HG02623 (cell line): Measurements from ENCODE around the gene ASCC1.

Source experiments
- ATAC-seq: cut with Tn5 transposase; IDR thresholded peaks from one replicate; pipeline ENCODE4 v1.9.1; 2021; ENCODE audit warnings: moderate library complexity; ENCODE audit not compliant: unreplicated experiment

ASCC1 gene

GRCh38 chr10:72086466-72087391, 129.3 kb downstream of the ASCC1 start:
- no peak for ATAC-seq

DNA sequence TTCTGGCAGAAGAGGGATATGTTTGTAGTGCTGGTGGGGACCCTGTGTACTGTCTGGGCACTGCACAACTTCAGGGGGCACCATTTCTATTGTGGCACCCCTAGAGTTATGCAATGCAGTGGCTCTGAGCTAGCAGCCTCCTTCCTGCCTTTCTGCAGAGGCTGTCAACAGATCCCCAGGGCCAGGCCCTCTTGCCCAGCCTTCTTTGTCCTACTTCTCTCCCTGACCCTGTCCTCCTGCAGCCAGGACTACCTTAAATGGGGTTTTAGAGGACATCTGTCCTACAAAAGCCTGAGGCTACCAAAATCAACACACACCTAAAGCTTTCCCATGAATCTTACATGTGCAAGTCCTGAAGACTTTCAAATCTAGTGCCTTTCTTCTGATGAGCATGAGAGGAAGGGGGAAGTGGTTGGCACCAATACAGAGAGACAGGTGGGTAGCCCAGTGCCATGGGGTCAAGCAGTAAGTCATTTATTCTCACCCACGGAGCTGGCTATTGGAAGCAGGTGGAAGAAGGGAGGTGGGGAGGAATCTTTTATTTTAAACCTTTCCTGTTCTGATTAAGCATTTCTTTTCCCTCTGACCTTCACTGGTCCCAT, 130.1 kb downstream of the ASCC1 start:
- no peak for ATAC-seq

DNA sequence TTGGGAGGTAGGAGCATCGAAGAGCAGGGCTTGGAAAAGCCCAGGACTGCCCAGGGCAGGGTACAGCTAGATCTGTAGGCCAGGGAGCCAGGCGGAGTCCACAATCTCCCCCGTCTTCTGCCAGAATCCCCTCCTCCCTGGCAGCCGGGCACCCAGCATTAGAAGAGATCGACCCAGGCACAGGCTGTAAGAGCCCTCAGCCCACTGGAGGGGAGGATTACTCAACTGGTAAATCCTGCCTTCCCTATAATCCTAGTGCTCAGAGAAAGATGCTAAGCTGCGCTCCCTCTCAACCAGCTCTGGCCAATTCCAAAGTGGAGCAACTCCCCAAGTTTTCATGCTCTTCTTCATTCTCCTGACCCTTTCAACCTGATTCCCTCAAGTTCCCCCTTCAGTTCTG, 130.9 kb downstream of the ASCC1 start:
- ATAC-seq = no peak

DNA sequence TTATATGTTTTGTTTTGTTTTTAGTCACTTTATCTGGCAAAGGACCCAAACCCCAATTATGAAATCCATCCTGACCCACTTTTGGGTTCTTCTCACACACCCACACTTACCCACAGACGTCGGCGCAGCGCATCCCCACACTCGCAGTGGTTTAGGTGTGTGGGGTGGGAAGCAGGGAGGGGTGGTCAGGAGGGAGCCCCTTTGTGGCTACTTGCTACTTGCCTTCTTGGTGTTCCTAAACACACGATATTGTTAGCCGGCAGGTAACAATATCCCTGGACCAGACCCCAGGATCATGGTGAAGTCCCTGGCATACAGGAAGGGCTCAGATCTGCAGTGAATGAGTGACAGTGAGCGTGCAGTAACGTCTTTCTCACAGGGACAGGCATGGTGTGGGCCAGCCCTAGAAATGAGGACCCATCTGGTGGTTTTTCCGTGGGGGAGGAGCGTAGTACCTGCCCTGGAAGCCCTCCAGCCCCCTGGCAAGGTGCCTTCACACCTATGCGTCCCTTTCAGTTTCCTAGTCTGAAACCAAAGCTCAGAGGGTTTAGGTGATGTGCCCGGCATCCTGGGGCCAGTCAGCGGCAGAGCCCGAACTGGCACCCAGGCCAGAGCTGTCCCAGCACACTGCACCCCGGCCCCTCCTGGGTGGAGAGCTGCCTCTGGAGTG, 132.2 kb downstream of the ASCC1 start:
- ATAC-seq = no peak

- no peak for ATAC-seq
Observed at GRCh38 chr10:72082856-72083789, 133.0 kb downstream of the ASCC1 start.

DNA sequence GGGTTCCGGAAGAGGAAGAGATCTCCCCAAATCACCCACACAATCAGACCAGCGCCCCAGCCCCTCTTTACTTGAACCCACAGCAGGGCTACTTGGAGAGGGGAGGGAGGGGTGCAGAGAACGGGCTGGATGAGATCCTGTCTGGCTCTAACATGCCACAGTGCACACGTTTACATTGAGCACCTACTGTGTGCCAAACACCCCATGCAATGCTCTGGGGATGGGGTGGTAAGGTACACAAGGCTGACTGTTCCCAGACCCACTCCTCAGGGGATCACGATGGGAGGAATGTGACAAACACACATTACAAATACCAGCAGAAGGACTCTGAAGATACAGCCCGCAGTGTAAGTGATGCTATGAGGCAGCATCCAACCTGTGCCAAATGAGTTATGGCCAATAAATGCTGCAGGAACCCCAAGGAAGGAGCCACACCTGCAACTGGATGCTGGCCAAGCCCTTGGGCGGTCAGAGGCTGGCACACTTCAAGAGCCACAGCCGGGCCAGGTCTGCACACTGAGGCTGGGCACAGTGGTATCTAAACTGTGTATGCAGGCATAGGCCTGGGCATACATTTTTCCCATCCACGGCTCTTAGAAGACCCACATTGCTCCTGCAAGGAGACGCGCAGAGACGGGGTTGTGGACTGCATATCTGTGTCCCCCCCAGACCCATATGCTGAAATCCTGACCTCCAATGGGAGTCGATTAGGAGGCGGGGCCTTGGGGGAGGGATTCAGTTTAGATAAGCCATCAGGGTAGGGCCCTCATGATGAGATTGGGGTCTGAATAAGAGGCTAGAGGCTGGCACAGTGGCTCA, 134.1 kb downstream of the ASCC1 start:
- ATAC-seq = no peak

DNA sequence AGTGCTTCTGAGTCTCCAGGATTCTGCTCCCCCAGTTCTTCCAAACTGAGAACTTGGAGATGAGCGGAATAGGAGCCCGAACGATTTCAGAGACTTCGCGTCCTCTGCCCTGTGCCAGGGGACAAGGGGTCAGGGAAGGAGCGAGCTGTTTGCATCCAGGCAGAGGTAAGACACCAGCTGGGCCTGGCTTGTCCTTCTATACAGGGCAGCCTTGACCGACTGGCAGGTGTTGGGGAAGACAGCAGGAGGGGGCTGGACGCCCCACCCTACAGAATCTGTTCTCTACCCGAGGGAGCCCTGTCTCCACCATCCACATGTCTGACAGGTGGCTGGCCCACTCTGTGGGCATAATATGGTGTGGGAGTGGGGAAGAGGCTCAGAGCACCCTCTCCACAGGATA, 134.9 kb downstream of the ASCC1 start:
- no peak for ATAC-seq

DNA sequence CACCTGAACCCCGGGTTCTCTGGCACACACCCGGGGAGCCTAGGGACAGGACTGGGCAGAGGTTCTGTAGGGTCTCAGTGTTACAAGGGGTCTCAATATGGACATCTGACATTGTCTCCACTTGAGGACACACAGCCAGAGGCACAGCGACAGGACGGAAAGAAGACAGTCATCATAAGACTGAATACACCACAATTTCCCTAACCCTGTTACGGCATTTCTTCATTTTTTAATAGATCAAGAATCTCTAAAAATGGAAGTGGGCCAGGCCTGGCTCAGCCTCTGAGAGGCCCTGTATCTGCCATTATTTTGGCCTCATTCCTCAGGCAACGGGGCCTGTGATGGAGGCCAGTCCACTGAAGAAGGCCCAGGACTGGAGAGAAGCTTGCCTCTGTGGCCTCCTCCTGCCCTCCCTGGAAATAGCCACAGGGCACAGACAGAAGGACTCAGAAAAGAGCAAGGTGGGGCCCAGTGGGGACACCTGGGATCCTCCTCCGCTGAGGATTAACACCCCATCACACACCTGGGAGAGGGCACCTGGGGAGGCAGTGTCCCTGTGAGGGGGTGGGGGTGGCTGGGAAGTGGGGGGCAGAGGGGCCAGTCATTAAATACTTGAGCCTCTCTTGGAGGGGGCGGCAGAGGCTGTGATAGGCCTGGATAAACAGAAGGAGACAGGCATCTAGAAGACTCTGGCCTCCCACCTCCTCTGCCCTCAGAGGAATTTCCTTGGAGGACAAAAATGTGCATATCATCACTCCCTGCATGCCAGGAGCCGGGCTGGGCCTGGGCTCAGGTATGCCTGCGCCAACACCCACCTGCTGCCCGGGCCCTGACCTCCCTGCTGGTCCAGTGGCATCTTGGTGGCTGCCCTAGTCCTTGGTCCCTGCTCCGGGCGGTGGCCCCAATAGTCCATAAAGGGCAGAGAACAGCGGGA, 135.8 kb downstream of the ASCC1 start:
- ATAC-seq = no peak

- ATAC-seq = no peak
Observed at GRCh38 chr10:72079356-72079755, 136.7 kb downstream of the ASCC1 start.

DNA sequence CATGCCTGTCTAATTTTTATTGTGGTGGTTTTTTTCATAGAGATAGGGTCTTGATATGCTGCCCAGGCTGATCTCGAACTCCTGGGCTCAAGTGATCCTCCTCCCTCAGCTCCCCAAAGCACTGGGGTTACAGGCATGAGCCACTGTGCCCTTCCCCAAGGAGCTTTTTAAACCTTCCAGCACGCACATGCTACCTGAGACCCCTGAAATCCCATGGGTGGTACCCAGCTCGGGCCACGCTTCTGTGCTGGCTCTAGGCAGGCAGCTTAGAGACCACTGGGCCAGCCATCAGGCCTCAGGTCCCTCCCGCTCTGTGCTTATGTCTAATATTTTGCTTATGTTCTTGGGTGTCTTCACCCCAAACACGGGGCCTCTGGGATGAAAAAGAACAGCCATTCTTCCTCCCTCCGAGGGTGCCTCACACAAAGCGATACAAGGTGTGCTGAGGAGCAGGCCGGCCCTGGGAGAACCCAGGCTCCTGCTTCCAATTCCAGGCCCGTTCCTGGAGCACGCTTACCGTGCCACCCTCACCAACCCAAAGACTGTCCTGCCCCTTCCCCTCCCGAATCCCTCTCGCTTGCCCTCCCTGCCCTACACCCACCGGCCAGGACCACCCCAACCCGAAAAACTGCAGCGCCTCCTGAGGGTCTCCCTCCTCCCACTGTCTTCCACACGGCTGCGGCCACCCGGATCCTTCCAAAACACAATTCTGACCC, 138.6 kb downstream of the ASCC1 start:
- no peak for ATAC-seq

DNA sequence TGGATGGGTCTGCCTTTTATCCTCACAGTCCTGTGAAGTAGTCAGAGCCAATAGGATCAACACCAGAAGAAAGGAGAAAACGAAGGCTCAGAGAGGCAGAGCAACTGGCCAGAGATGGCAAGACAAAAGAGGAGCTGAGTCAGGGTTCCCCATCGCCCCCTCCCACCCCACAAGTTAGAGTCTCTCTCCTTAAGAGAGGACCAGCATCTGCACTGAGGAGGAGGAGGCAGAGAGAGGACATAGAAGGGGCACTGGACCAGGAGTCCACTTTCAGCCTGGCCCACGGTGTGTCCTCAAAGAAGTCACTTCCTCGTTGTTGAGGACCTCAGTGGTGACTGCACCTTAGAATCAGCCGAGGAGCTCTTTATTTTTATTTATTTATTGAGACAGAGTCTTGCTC, 139.3 kb downstream of the ASCC1 start:
- ATAC-seq = no peak

GRCh38 chr10:72075376-72076115, 140.5 kb downstream of the ASCC1 start:
- ATAC-seq = no peak

DNA sequence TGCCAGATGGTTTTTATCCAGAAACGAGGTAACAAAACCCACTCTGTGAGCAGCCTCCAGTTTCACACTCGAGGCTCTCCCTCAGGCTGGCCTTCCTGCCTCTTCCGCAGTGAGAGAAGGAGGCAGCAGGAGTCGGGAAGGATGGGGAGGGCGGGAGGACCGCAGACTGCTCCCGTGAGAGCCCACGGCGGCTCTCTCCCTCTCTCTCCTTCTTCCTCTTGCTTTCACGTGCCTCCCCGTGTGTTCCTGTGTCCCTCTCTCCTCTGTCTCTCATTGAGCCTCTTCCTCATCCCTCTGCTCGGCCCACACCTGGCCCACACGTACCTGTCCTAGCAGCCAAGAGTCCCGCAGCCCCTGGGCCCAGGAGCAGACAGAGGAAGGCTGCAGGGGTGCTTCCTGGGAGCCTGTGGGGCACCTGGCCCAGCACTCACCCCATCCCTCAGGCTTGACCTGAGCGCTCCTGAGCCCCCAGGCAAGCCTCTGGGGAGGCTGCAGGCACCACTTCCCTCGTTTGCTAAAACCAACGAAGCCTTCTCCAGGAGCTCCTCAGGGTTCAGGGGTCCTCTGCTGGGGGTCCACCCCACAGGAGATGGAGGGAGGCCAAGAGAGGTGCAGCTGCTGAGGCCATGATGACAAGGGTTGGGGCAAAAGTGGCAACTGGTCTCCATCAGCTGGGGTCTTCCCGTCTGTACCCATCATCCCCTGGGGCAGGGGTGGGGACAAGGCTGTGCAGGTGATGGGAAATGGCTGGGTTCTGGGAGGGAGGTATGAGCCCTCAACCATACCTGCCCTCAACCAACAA, 141.3 kb downstream of the ASCC1 start:
- no peak for ATAC-seq

DNA sequence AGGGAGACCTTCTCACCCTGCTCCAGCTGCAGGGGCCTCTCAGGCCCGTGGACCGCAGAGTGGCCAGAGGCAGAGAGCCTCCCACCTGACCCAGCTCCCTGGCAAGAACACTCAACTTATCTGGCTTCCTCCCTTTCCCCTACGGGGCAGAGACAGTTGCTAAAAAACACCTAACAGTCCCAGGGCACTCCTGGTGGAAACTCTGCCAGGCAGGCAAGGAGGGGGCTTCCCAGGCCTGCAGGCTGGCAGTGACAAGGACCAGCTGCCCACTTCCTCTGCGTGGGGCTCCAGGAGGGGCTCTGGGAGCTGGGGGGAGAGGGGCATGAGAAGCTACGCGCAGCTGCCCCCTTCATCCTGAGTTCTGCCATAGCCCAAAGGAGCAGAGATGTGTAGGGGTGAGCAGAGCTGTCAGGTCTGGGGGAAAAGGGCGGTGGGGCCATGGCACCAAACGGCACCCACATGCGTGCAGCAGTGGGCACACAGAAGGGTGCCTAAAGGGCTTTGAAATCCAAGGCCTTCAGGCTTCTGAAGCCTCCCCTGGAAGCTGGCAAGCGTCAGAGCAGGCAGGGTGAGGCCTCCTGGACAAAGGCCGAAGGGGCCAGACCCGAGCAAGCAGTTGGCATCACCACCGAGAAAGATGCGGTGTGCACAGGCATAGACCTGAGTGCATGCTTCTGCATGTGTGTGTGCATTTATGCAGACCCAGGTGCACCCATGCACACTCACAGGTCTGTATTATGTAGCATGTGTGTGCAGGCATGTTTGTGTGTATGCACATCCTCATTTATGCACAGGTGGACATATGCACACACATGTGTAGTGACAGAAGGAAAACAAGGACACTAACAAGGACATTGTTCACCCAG, 142.1 kb downstream of the ASCC1 start:
- no peak for ATAC-seq

GRCh38 chr10:72072639-72073038, 143.4 kb downstream of the ASCC1 start:
- no peak for ATAC-seq

DNA sequence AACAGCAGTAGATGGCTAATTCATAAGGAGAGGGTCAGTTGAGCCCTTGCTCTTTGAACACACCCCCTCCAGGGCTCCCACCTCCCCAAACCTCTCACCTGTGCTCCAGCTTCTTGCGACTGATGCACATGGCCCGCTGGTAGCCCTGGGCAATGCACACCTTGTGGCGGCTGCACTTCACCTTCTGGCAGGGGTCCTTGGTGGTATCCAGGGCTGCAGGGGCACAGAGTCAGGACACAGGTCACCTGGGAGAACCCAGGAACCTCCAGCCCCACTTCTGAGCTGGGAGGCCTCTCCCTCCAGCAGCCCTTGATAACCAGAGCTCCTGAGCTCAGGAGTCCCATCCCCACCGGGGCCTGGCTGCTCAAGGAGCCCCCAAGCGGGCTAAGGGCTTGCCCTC, 144.0 kb downstream of the ASCC1 start:
- no peak for ATAC-seq
